Measurements from ENCODE around the gene BTNL3.
"Not testable (repeated sequence)": the region's sequence is repeated elsewhere in the genome, so short reads cannot be mapped to it uniquely, and the experiment has no call there.

BTNL3 gene, protein sequence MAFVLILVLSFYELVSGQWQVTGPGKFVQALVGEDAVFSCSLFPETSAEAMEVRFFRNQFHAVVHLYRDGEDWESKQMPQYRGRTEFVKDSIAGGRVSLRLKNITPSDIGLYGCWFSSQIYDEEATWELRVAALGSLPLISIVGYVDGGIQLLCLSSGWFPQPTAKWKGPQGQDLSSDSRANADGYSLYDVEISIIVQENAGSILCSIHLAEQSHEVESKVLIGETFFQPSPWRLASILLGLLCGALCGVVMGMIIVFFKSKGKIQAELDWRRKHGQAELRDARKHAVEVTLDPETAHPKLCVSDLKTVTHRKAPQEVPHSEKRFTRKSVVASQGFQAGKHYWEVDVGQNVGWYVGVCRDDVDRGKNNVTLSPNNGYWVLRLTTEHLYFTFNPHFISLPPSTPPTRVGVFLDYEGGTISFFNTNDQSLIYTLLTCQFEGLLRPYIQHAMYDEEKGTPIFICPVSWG

DNA sequence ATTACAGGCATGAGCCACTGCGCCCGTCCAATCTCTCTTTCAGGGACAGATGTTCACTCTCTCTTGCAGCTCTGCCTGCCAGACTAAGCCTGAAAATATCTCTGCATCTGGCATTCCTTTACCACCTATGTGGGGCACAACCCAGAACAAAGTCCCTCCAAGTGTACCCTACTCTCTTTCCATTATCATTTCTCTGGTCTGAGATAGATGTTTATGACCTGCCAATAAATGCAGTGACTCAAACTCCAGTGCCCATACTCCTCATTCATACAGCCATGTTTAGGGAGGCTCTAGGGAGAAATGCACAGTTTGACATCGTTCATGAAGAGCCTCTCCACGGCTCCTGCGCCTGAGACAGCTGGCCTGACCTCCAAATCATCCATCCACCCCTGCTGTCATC is at the start of gene BTNL3:
BTNL3 (plus strand) TSS at position 255 of the 400 bp plus-strand sequence. CDS start 183 bp downstream, outside the sequence.
- DNase-seq: no peak

DNA sequence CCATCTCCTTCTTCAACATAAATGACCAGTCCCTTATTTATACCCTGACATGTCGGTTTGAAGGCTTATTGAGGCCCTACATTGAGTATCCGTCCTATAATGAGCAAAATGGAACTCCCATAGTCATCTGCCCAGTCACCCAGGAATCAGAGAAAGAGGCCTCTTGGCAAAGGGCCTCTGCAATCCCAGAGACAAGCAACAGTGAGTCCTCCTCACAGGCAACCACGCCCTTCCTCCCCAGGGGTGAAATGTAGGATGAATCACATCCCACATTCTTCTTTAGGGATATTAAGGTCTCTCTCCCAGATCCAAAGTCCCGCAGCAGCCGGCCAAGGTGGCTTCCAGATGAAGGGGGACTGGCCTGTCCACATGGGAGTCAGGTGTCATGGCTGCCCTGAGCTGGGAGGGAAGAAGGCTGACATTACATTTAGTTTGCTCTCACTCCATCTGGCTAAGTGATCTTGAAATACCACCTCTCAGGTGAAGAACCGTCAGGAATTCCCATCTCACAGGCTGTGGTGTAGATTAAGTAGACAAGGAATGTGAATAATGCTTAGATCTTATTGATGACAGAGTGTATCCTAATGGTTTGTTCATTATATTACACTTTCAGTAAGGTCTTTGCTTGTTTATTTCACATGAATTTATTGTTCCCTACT is 38.2 kb upstream of the BTNL3 start:
- DNase-seq: no peak

DNA sequence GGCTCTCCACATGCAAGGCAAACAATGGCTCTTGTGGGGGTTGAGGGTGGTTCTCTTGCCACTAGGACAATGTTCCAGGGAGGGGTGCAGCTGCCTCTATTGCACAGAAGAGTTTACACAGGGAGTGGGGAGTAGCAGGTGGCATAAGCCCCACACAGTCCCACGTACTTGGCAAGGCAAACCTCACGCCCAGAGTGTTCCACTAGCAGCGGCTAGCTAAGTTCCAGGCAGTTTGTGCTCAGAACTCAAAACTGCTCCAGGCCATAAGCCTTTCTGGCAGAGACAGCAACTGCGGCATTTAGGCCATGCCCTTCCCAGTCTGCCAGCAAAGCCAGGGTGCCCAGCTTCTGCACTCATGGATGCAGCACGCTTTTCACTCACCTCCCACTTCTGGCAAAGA is 29.0 kb upstream of the BTNL3 start:
- DNase-seq: no peak

DNA sequence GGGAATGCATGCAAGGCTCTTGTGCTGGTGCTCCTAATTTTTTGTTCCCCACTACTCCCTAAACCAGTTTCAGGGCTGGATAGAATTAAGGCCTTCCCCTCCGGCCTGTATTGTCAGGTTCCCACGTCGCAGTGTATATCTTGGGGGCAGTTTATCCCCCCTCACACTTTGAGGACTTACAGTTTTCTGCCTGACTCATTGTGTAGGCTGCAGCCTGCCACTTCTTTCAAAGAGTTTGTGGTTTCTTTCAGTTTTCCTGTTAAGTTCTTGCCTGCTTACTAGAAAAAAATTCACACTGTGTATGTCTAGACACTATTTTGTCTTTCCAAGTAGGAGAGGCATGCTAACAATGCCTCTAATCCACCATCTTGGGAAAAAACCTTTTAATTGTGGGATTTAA is 28.4 kb upstream of the BTNL3 start:
- DNase-seq: no peak

DNA sequence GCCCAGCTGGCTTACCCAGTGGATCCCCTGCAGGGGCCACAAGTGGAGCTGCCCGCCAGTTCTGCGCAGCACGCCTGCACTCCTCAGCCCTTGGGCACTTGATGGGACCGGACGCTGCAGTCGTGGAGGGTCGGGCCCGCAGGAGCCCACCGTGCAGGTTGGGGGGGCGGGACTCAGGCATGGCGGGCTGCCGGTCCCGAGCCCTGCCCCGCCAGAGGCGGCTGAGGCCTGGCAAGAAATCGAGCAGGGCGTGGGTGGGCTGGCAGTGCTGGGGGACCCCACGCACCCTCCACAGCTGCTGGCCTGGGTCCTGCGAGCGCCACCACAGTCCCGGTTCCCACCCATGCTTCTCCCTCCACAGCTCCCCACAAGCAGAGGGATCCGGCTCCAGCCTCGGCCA is 19.2 kb upstream of the BTNL3 start:
- DNase-seq: no peak

DNA sequence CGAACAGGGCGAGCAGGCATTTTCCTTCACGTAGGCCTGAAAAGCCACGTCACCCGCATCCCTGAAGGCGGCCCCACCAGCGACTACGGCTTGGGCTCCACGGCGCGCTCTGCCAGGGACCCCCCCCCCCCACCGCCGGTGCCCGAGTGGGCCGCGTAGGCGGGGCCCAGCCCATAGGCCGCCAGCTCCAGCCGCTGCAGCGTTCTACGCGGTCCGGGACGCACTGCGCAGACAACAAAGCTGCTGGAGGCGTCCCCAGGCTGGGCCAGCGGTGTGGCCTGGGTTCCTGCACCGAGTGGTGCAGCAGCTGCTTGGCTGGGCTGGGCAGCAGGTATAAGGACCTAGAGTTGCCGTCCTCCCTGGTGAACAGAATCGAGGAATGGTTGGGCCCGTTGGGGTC is 18.3 kb upstream of the BTNL3 start:
- DNase-seq: no peak

DNA sequence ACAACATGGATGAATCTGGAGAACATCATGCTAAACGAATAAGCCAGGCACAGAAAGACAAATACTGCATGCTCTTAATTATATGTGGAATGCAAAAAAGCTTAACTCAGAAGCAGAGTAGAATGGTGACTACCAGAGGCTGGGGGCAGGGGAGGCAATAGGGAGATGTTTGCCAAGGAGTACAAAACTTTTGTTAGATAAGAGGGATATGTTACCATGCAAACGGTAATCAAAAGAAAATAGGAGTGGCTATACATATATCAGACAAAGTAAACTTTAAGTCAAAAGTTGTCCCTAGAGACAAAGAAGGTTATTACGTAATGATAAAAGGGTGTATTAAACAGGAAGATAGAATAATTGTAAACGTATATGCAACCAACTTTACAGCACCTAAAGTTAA is 17.8 kb upstream of the BTNL3 start:
- no peak for DNase-seq

DNA sequence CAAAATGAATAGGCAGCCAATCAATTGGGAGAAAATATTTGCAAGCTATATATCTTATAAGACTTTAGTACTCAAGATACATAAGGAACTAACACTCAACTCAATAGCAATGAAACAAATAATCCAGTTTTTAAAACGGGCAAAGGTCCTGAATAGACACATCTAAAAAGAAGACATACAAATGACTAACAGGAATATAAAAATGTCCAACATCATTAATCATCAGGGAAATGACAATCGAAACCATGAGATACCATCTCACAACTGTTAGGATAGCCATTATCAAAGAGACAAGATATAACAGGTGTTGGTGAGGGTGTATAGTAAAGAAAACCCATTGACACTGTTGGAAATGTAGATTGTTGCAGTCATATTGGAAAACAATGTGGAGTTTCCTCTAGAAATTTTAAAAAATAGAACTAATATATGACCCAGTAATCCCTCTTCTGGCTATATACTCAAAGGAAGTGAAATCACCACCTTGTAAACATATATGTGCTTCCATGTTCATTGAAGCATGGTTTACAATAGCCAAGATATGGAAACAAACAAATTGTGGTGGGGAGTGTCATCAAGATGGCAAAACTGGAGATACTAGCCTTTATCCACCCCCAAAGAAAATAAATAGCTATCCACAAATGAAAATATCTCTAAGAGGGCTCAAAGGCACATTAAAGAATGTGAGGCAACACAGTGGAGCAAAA is 13.9 kb upstream of the BTNL3 start:
- no peak for DNase-seq

DNA sequence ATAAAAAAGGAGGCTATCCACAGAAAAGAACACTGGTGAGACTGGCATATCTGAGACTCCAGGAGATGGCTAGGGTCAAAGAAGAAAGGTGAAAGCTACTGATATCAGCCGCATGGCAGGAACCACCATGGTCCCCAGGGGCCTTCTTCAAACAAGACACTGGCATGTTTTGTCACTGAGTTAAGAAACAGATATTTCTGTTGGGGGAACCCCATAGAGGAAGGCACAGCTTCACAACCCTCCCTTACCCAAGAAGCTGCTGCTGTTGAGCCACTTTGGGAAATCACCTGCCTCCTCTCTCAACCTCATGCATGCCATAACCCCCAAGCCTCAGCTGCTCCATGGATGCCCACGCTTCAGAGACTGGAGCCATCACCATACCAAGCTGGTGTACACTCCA is 13.3 kb upstream of the BTNL3 start:
- DNase-seq: no peak

DNA sequence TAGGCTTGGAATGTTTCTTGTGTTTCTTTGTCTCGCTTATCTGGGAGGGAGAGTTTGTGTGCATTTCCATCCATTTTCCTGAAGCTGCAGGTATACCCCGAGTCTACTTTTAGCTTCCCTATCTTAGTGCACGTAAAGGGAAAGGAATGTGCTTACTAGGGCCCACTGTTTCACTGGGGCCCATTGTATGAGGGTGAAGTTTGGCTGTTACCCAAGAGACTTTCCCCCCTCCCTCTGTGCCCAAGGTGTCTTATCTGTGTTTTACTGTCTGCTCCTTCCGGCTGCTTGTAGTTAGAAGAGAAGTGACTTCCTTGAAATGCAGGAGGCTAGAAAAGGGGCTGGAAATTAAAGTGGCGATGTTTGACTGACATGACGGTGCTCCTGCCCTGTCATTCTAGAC is 12.1 kb upstream of the BTNL3 start:
- DNase-seq: no peak

DNA sequence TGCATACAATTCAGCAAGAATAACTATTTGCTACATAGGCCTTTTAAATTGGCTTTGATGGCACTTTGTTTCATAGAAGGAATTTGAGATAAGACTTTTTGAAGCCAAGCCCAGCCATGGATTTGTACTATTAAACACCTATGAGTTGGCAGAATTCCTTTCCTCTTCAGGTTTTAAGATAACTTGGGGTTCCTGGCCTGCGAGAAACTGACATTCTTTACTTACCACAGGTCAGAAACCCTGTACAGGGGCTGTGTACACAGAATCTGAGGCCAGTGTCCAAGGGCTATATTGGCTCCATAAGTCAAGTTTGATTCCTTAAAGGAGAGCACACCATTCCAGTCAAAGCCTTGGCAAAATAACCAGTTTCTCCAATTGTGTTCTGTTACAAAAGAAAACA is 10.8 kb upstream of the BTNL3 start:
- no peak for DNase-seq

DNA sequence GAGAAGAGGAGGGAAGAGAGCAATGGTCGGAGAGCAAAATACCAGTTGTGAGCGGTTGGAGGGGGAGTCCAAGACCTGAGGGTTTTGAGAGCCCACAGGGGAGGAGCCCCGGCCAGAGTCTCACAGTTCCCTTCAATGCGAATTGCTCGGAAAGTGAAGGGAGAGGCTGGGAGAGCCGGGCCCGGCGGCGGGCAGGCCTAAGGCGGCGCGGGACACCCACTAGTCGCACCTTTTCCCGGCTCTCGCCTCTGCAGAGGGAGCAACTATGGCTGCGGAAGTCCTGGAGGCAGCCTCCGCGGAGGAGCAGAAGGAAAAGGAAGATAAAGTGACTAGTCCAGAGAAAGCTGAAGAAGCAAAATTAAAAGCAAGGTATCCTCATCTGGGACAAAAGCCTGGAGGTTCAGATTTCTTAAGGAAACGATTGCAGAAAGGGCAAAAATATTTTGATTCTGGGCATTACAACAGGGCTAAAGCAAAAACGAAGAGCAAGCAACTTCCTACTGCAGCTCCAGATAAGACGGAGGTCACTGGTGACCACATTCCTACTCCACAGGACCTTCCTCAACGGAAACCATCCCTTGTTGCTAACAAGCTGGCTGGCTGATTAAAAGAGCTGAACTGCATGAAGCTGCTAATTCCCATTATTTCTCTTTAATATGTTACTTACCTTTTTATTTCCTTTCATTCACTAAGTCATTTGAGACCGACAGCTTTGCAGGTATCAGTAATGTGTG is 6.5 kb upstream of the BTNL3 start:
- no peak for DNase-seq

DNA sequence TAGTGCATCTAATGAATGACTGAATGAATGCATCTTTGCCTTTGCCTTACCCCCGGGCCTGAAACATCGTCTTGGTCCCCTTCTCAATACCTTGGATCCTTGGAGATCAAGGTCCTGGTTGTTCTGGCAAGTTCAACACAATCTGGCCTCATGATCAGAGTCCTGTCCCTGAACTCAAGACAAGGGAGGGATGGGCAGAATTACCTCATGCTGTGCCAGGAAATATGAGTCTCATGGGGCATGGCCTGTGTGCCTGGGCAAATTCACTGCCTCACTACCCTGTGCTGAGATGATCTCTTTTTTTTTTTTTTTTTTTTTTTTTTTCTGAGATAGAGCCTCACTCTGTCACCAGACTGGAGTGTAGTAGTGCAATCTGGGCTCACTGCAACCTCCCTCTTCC is 630 bp upstream of the BTNL3 start:
- no peak for DNase-seq

DNA sequence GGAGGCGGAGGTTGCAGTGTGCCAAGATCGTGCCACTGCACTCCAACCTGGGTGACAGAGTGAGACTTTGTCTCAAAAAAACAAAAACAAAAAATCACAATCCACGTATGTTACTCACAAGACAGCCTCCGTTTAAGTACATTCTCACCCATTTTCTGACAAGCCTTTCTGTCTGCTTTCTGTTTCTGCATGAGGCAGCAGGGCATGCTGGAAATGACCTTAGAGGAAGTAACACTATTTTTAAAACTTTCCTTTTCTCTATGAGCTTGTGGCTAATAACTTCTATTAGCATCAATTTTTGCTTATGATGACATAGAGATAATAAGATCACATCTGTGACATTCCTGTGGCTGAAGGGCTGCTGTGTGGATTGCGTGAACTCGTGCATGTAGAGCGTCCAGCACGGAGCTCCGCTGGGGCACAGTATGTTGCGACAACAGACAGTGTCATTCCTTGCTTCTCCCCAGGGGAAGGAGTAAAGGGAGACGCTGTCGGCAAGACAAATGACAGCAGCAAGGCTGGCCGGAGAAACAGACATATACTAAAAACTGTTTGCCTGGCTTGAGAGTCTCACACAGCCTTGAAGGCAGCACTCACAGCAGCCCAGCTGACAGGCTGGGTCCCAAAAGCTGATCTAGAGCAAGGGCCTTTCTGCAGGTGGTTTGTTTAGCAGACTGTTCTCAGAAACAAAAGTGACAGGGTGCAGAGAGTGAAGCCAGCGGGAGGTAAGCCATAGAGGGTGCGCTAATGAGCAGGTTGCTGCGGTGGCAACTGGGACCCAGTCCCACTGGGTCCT is 1.6 kb downstream of the BTNL3 start:
- DNase-seq: no peak

DNA sequence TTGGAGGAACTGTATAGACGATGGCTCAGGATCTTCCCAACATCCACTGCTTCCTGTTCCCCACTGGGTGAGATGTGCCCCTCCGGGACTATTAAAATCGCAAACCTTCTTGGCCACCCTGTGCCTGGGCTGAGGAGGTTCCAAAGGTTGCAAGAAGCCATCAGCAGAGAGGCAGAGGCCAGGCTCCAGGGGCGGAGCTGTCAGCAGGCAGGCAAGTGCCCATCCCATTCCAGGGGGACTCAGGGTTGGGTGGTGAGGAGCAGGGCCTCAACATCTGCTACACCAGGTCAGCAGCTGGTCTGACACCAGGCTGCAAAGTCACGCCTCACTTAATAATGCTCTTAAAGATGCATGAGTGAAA is 2.2 kb downstream of the BTNL3 start:
- DNase-seq: no peak

DNA sequence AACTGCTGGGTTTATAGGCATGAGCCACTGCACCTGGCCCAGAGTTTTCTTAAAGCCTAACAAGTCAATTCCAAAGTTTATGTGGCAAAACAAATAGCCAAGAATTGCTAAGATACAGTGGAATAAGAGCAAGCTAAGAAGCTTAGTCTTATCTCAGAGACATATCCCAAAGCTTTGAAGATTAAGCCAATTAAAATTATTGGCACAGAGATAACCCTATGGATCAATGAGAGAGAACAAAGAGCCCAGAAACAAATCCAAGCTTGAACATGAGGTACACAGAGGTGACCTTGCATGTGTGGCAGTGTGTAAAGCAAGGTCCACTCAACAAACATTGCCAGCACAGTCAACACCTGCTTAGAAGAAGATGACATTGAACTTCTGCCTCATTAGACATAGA is 13.3 kb downstream of the BTNL3 start:
- no peak for DNase-seq

DNA sequence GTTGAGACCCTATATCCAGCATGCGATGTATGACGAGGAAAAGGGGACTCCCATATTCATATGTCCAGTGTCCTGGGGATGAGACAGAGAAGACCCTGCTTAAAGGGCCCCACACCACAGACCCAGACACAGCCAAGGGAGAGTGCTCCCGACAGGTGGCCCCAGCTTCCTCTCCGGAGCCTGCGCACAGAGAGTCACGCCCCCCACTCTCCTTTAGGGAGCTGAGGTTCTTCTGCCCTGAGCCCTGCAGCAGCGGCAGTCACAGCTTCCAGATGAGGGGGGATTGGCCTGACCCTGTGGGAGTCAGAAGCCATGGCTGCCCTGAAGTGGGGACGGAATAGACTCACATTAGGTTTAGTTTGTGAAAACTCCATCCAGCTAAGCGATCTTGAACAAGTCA is 17.1 kb downstream of the BTNL3 start:
- no peak for DNase-seq

DNA sequence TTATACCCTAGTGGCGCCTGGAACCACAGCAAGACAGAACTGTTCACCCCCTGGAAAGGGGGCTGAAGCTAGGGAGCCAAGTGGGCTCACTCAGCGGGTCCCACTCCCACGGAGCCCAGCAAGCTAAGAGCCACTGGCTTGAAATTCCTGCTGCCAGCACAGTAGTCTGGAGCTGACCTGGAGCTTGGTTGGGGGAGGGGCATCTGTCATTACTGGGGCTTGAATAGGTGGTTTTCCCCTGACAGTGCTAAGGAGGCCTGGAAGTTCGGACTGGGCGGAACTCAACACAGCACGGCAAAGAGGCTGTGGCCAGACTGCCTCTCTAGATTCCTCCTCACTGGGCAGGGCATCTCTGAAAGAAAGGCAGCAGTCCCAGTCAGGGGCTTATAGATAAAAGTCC is 19.5 kb downstream of the BTNL3 start:
- no peak for DNase-seq

DNA sequence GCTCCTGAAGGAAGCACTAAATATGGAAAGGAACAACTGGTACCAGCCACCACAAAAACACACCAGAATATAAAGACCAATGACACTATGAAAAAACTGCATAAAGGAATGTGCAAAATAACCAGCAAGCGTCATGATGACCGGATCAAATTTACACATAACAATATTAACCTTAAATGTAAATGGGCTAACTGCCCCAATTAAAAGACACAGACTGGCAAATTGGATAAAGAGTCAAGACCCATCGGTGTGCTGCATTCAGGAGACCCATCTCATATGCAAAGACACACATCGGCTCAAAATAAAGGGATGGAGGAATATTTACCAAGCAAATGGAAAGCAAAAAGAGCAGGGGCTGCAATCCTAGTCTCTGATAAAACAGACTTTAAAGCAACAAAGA is 21.4 kb downstream of the BTNL3 start:
- not testable (repeated sequence) for DNase-seq

DNA sequence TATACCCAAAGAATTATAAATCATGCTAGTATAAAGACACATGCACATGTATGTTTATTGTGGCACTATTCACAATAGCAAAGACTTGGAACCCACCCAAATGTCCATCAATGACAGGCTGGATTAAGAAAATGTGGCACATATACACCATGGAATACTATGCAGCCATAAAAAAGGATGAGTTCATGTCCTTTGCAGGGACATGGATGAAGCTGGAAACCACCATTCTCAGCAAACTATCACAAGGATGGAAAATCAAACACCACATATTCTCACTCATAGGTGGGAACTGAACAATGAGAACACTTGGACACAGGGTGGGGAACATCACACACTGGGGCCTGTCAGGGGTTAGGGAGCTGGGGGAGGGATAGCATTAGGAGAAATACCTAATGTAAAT is 26.0 kb downstream of the BTNL3 start:
- not testable (repeated sequence) for DNase-seq

DNA sequence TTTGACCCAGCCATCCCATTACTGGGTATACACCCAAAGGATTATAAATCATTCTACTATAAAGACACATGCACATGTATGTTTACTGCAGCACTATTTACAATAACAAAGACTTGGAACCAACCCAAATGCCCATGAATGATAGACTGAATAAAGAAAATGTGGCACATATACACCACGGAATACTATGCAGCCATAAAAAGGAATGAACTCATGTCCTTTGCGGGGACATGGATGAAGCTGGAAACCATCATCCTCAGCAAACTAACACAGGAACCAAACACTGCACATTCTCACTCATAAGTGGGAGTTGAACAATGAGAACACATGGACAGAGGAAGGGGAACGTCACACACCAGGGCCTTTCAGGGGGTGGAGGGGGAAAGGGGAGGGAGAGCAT is 28.8 kb downstream of the BTNL3 start:
- not testable (repeated sequence) for DNase-seq

DNA sequence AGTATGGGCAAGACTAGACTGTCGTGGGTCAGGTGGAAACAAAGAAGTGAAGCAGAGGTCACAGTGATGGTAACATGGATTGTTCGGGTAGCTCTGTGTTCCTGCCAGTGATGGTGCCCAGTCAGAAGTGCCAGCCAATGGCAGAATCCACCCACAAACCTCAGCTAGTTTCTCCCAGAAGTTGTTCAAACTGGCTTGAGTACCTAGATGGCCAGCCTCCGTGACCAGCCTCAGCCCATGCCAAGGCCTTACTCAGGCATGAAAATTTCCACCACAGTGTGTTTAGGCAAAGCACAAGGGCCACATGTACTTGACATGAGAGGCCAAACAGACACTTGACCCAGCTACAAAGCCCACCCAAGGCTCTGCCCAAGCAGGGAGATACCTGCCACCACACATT is 32.0 kb downstream of the BTNL3 start:
- DNase-seq: no peak
